Loucy (cell line): ENCODE measurements around the gene GRK3.

Source experiments
- CTCF ChIP-seq: fragments of 200-600 bp; sonication (generic); conservative IDR thresholded peaks from 2 replicates; pipeline ENCODE4 v1.5.1; 2014; ENCODE audit warnings: mild to moderate bottlenecking, antibody characterized with exemption, low read length
- EZH2phosphoT487 ChIP-seq: fragments of 200-600 bp; IDR thresholded peaks from 2 replicates; pipeline ENCODE4 v1.6.1; 2018; ENCODE audit warnings: antibody characterized with exemption, mild to moderate bottlenecking, moderate library complexity, borderline replicate concordance

GRCh38 chr22:25735650-25736049 is 171.2 kb downstream of the GRK3 start:
- TF ChIP-seq CTCF (no peak), EZH2phosphoT487 (no peak)
